Activated CD4-positive, alpha-beta T cell treated with anti-CD3 and anti-CD28 coated beads, Interleukin-10, Interleukin-2, amounts not matched to agents 100 ng/mL and 50 ng/mL, durations not matched to agents 16 hours and 8 hours (primary cell): ENCODE data around the gene ACO2.

Experiments used
- DNase-seq: peaks from one replicate; pipeline ENCODE4 v3.0.0-alpha.2; 2020

ACO2 gene

DNA sequence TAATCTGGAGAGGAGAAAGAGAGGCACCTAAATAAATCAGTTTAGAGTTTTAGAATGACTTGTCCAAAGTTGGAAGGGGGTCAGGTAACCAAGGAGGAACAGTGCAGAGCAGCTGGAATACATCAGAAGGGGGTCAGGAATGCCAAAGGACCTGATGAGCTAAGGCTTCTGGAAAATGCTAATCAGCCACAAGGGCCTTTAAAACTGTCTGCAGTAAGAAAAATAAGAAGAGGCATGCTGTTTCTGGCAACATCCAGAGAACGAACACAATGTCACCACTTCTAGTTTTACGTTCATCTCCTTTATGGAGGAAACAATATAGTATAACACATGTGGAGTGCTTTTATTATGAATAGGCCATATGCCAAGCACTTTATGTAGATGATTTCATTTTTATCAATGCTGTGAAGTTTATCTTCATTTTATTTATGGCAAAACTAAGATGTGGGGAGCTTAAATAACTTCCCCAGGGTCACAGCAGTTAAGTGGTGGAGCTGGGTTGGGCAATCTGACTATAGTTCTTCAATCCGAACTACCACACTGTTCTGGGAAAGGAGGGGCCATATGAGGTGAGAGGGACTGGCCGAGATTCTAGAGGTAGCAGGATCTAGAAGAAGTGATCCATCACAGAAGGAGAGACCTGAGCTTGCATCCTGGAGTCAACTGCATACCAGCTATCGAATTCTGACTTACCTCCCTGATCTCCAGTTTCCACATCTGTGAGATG lies 22.6 kb downstream of the ACO2 start:
- no peak for DNase-seq

DNA sequence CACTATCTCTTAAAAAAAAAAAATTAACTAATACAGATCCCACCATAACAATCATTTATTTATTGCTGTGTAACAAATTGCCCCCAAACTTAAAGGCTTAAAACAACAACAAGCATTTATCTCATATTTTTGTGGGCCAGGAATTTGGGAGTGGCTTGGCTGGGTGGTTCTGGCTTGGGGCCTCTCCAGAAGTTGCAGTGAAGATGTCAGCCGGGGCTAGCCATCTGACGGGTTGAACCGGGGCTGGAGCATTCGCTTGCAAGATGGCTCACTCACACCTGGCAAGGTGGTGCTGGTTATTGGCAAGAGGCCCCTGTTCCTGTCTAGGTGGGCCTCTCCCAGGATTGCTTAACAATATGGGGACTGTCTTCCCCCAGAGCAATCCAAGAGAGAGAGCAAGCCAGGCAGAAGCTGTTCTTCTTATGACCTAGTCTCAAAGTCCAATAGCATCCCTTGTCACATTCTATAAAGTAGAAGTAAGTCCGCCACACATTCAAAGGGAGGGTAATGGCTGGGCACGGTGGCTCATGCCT lies 29.5 kb downstream of the ACO2 start:
- no peak for DNase-seq

DNA sequence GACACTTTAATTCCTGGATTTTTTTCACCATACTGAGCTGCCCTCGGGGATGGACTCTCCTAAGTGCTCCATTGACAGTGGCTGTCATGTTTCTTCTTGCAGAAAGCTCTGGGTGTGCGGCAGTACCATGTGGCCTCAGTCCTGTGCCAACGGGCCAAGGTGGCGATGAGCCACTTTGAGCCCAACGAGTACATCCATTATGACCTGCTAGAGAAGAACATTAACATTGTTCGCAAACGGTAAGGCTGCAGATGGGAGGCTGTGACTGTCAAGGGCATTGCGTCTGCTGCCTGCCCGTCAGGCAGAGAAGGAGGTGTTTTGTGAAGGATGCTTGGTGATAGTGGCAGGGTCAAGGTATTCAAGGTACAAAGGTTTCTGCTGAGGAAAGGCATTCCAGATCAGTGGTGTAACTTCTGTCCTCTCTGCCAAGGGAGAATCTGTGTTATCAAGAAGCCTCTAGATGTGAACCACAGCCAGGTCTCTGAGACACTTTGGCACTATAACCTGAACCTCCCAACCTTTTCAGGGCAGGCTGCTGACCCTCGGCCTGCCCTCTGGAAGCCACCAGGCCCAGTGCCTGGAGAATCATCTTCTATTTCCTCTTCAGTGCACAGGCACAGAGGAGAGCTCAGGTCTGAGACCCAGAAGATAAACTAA lies 30.8 kb downstream of the ACO2 start:
- no peak for DNase-seq

DNA sequence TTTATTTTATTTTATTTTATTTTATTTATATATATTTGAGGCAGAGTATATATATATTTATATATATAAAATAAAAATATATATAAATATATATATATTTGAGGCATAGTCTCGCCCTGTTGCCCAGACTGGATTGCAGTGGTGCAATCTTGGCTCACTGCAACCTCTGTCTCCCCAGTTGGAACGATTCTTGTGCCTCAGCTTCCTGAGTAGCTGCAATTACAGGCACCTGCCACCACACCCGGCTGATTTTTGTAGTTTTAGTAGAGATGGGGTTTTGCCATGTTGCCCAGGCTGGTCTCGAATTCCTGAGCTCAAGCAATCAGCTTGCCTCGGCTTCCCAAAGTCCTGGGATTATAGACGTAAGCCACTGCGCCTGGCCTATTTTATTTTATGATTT lies 31.4 kb downstream of the ACO2 start:
- no peak for DNase-seq

DNA sequence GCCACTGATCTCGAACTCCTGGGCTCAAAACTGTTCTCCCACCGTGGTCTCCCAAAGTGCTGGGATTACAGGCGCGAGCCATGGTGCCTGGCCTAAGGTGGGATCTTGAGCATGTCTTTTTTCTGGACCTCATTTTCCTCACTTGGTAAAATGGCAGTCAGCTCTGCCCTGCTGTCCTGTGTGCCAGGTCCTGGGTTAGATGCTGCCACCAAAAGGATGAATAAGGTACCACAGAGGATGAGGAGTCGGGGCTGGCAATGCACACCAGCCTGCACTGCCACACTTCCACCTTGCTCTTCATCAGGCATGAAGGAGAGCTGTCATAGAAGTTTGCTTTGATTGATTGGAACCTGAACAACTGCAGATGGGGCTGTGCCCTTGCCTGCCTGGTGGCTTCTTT lies 32.3 kb downstream of the ACO2 start:
- DNase-seq, result peak; percentile 39

DNA sequence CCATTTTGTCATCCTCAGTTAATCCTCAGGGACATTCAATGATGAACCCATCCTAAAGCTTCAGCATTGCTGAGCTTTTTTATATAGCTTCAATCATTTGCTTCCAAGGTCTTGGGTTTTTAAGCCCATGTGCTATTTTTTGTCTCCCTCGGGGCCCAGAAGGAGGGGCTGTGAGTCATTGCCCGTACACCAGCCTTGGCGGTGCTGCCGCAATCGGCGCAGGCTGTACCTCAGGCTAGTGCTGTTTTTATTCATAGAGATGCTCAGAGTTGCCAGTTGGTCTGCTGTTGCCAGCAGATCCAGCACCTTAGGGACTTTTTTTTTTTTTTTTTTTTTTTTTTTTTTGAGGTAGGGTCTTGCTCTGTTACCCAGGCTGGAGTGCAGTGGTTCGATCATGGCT lies 35.5 kb downstream of the ACO2 start:
- DNase-seq, result no peak

DNA sequence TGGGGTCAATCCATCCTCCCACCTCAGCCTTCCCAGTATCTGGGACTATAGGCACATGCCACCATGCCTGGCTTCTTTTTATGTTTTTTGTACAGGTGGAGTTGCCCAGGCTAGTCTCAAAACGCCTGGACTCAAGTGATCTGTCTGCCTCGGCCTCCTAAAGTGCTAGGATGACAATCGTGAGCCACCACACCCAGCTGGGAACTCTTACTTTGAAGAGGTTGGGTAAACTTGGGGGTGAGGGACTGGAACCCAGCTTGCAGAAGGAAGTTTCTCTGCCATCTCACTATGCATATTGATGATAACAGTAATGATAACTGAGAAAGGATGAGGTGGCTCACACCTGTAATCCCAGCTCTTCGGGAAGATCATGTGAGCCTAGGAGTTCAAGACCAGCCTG lies 35.9 kb downstream of the ACO2 start:
- DNase-seq, result no peak

DNA sequence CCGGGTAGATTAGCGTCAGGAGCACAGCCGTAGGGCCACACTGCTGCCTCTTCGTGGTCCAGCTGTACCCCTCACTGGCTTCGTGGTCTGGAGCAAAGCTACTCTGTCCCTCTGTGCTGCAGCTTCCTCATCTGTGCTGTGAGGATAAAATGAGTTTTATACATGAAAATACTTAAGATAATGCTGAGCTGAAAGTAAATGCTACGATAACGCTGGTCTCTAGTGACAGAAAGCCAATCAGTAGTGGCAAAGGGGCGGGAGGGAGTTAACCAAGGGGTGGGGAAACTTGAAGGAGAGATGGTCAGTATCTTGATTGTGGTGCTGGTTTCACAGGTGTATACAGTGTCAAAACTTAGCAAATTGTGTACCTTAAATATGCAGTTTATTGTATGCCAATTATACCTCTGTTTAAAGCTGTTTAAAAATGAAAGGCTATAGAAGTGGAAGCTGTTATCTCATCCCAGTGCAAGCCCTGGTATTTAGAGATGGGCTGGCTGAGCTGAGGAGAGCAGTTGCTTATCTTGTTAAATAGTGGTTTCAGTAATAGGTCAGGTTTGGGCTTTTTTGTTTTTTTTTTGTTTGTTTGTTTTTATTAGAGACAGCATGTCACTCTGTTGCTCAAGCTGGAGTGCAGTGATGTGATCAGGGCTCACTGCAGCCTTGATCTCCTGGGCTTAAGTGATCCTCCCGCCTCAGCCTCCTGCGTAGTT lies 36.7 kb downstream of the ACO2 start:
- DNase-seq, result no peak

DNA sequence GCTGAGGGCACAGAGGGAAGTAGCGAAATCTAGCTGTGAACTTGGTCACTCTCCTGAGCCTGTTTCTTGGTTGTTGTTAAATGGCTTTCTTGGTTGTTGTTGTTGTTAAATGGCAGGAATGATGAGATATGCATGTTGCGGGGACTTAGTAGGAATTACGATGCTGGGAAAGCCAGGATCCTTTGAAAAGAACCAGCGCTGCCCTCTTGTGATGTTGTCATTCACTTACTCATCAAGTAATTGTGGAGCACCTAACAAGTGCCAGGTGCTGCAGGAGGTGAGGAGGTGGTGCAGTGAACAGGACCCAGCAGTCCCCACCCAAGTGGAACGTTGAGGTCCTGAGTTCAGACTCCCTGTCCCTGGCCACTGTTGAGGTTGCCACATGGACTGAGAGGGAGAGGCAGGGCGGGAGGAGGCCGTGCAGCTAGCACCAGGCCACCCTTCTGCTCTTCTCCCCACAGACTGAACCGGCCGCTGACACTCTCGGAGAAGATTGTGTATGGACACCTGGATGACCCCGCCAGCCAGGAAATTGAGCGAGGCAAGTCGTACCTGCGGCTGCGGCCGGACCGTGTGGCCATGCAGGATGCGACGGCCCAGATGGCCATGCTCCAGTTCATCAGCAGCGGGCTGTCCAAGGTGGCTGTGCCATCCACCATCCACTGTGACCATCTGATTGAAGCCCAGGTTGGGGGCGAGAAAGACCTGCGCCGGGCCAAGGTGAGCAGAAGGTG lies 38.6 kb downstream of the ACO2 start:
- DNase-seq, result no peak

DNA sequence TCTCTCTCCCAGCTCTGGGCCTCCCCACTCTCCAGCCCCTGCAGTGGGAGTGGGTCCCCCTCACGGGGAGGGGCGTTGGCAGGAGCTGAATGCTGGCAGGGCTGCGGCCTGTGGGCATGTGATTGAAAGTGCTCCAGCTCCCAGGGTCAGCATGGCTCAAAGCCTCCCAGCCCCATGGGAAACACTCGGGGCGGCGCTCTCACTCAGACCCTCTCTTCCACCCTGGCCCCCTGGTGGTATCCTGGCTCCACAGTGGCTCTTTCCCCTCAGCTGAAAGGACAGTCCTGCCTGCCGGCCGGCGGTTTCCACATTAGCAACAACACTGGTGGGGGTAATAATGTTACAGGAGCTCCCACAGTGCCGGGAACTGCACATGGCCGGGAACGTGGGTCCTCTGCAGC lies 39.9 kb downstream of the ACO2 start:
- DNase-seq, result no peak

DNA sequence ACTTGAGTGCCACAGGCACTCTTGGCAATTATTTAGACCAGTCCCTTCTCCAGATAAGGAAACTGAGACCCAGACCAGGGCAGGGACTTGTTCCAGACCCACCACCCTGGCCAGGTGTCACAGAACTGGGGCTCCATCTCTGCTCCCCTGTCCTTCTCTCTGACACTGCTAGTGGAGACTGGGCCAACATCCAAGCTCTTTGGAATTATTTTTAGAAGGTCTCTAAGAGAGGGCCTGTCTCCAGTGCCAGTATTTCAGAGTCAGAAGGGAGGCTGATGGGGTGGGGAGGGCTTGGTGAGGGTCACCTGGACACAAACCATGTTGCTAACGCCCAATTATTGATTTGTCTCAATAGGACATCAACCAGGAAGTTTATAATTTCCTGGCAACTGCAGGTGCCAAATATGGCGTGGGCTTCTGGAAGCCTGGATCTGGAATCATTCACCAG lies 42.6 kb downstream of the ACO2 start:
- no peak for DNase-seq

DNA sequence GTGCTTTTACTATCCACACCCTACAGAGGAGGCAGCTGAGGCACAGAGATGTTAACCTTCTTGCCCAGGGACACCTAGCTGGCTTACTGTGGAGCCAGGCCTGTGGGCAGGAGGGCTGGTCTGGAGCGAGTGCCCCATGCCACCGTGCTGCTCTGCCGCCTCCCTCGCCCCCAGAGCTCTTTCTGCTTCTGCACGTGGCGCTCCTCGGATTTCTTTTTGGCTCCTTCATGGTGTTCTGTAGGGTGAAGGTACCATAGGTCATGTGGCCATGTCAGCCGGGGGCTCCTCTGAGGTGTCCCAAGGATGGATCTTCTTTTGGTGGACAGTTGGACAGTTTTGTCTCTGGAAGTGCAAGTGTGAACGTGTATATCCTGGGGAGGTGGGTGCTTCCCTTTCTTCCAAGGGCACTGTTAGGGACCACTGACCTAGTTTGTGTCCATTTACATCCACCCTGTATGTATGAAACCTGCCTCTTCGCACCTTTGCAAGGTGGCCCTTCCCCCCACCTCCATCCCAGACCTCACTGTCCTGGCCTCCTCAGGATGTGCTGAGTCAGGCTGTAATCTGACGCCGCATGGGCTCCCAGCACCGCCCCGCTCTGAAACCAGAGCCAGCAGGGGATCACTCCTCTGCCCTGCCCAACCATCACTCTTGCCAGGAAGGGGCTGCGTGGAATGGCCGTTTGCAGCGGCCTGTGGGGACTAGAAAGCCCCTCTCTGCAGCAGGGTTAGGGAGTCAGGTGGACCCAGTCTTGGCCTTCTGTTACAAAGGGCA lies 43.7 kb downstream of the ACO2 start:
- no peak for DNase-seq

DNA sequence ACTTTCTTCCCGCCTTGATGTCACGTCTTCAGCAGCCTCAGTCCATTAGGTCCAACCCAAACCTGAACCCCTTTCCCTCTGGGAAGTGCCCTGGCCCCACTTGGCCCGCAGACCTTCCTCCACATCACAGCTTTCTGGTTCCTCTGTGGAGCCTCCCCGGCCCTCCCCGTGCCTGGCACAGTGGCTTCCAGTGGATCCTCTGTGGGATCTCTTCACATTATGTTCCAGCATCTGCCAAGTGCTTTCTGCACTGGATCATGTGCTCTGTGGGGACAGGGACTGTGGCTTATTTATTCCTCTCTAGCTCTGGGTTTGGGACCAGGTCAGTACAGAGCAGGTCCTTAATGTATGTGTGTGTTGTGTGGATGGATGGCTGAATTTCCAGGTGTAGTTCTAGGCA lies 44.5 kb downstream of the ACO2 start:
- DNase-seq, result no peak

DNA sequence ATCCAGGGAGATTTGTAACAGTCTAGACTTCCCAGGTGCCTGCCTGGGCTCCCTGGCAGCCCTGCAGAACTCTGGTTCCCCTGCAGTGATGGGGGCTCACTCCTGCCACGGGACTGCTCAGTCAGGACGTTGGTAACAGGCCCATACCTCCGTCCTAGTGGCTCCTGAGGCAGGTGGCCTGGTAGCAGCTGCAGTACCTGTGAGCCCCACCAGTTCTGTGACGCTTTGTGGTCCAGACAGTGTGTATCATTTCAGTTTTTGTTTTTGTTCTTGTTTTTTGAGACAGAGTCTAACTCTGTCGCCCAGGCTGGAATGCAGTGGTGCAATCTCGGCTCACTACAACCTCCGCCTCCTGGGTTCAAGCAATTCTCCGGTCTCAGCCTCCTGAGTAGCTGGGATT lies 47.5 kb downstream of the ACO2 start:
- DNase-seq, result no peak

DNA sequence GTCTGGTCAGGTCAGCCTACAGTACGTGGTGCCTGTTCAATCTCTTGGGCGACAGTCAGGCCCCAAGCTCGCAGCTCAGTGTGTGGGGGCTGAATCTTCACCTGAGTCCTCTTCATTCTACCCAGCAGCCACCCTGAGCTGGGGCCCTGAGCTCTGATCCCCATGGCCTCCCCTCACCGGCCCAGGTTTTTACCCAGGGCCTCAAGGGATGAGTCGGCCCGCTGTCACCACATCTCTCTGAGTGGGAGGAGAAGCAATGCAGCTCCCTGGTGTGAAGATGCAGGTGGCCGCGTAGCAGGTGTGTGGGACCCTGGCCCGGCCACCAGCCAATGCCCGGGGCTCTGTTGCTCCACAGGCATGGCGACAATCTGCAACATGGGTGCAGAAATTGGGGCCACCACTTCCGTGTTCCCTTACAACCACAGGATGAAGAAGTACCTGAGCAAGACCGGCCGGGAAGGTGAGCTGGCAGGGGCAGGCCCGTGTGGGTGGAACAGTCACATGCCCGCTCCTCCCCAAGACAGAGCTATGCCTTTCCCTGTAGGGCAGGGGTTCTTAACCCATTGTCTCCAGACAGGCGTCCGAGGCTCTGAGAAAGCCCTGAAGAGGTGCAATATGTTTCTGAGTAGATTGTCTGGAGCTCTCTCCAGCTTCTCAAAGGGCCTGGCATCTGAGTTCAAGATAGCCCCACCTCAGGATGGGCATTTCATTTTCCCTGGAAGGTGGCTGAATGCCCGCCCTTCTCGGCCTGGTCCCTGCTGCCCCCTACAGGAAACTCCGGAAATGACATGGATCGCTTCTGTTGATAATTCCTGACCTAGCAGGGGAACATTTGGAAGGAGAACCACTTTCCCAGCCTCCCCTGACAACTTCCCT lies 48.5 kb downstream of the ACO2 start:
- DNase-seq, result no peak

DNA sequence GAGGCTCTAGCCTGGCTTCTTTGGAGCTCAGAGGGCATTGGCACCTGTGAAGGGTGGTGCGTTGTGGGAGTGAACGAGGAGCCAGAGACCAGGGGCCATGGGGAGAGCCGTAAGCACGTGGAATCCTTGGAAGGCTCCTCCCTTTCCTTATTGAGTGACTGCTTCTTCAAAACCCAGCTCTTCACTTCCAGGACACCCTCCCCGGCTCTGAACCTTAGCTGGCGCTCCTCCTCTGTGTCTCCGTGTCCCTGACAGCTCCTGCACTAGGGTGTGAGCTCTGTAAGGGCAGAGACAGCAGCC lies 49.1 kb downstream of the ACO2 start:
- DNase-seq, result no peak

DNA sequence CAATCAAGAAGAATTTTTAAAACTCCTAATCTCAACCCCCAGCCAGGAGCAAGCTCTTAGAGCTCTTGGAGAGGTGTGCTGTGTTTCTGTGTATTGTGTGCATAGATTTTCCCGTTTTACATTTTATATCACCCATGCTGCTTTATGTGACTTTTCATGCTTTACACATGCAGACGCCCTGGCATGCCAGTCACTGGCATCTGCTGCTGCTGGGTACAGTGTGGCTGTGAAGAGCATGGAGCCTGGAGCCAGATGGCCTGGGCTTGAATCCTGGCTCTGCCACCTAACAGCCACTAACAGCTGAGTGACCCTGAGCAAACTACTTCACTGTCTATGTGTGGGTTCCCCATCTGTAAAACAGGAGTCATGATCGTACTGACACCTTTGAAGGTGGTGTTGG lies 52.2 kb downstream of the ACO2 start:
- DNase-seq, result no peak

DNA sequence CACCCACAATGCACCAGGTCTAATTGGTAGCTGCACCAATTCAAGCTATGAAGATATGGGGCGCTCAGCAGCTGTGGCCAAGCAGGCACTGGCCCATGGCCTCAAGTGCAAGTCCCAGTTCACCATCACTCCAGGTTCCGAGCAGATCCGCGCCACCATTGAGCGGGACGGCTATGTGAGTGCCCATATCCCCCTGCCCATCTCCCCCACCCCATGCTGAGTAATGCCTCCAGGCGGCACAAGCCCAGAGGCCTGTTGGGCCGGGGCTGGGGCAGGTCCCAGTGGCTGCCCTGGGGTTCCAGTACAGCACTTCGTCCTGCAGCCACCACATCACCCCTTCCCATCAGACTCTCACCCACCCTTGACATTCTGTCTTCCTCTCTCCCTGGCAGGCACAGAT lies 53.9 kb downstream of the ACO2 start:
- DNase-seq, result no peak

DNA sequence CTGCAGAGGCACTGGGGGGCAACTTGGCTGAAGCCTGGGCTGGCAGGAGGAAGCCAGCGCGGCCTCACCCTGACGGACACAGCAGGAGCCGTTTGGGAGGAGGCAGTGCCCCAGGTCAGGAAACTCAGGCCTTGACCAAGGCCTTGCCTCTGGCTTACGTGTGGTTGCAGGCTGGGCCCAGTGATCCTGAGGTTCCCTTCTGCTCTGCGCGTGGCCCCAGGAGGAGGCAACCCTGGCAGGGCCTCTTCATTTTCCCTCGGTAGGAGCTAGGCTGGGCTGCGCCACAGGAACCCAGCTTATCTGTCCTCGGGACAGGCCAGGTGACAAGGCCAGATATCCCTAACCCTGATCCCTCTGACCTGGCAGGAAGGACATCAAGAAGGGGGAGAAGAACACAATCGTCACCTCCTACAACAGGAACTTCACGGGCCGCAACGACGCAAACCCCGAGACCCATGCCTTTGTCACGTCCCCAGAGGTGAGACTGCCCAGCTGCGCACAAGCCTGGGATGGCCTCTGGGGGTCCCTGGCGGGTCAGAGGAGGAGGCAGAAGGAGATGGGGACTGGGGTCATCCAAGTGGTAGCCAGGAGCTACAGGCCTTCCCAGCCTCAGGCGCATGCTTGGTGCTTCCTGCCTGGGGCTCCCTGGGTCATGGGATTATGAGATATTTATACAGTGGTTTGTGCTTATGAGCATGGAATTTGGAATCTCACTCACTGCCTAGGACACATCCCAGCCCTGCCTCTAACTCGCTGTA lies 54.7 kb downstream of the ACO2 start:
- DNase-seq, result no peak

DNA sequence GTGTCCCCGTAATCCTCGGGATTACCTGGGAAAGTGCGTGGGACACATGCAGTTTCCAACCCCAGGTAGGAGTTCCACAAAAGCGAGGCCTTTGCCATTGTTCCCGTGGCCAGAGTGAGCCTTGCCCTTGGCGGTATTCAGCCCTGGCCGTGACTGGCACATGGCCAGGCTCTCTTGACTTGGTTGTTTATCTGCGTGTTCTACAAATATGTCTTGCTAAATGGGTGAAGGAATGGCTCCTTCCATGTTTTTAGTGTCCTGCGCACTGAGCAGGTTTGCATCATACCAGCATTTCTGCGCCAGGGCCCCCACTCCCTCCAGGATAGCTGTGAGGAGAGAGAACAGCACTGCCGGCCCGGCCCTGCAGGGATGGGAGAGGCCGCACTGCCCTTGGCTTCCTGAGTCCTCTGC lies 55.3 kb downstream of the ACO2 start:
- DNase-seq, result no peak
